GM18873 (cell line): ENCODE measurements around the gene RPS18.
"Not testable (repeated sequence)": the region's sequence is repeated elsewhere in the genome, so short reads cannot be mapped to it uniquely, and the experiment has no call there.

Source experiments
- ATAC-seq: cut with Tn5 transposase; IDR thresholded peaks from one replicate; pipeline ENCODE4 v1.9.1; 2021; ENCODE audit warnings: mild to moderate bottlenecking, moderate library complexity, moderate number of reproducible peaks; ENCODE audit not compliant: unreplicated experiment, low FRiP score

RPS18 gene

DNA sequence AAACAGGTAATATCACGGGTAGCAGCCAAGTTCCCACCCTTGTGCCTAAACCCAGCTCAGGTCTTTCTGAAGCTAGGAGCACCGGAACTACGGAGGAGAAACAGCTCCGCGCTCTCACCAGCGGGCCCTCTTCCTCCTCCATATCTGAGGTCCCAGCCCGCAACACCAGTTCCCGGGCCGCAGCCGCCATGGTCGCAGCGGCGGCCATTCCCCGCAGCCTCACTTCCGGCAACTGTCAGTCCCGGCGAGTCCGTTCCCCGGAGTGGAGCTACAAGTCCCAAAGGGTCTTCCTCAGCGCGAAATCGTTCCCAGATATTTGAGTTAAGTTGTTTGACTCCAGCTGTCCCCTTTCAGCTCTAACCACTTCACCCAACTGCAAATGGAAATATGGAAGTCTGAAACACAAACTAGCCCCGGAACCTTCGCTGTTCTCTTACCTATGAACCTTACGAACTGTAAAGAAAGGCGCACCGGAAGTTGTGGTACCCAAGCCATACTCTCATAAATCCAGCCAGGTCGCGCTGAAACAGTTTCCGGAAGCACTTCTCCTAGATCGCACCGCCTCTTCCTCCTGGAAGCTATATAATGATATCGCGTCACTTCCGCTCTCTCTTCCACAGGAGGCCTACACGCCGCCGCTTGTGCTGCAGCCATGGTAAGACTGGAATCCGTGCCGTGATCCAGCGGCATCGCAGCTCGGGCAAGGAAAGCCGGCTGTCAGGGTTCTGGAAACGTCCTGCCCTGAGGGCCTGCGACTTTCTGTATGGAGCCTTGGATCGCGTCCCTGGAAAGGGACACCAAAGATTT, at the start of gene RPS18, which contains the start of gene VPS52:
Gene RPS18, plus strand, starts transcription at position 608 of the 807 bp plus-strand sequence. Its CDS starts 45 bp downstream, at position 653.
Gene VPS52, minus strand, starts transcription at position 409 of the 807 bp plus-strand sequence. Its CDS starts 201 bp downstream, at position 208.
- ATAC-seq: peak; percentile 69

DNA sequence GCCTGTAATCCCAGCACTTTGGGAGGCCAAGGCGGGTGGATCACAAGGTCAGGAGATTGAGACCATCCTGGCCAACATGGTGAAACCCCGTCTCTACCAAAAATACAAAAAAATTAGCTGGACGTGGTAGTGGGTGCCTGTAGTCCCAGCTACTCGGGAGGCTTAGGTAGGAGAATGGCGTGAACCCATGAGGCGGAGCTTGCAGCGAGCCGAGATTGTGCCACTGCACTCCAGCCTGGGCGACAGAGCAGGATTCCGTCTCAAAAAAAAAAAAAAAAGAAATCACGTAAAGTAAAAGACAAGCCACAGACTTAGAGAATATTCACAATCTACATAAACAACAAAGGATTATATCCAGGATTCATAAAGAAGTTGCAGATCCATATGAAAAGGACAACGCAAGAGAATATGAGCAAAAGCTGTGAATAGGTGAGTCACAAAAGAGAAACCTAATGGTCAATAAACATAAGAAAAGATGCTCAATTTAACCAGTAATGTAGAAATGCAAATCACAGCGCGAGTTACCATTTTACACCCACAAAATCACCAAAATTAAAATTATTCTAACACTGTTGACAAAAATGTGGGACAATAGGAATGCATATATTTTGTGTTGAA, 45.3 kb upstream of the RPS18 start:
- not testable (repeated sequence) for ATAC-seq

DNA sequence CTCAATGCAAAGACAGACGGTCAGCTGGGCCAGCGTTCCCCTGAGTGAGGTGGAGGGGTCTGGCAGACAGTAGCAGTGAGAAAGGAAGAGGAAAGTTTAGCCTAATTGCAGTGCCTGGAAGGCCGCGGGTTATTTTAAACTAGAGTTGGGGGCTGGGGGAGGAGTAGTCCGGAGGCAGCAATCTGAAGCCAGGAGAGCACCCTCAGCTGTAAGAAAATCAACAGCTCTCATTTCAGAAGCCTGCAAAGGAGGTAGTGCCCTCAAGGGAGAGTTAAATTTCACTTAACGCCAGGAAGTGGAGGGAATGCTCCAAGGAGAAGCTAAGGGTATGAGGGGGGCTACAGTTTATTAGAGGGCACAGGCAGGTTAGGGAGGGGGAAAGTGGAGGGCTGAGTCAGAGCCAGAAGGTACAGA, 36.6 kb upstream of the RPS18 start:
- no peak for ATAC-seq

- ATAC-seq: no peak
Observed at GRCh38 chr6:33236328-33236727, 35.5 kb upstream of the RPS18 start.

- ATAC-seq: no peak
Observed at GRCh38 chr6:33236852-33237251, 35.0 kb upstream of the RPS18 start.

GRCh38 chr6:33237741-33238140, 34.1 kb upstream of the RPS18 start:
- no peak for ATAC-seq

DNA sequence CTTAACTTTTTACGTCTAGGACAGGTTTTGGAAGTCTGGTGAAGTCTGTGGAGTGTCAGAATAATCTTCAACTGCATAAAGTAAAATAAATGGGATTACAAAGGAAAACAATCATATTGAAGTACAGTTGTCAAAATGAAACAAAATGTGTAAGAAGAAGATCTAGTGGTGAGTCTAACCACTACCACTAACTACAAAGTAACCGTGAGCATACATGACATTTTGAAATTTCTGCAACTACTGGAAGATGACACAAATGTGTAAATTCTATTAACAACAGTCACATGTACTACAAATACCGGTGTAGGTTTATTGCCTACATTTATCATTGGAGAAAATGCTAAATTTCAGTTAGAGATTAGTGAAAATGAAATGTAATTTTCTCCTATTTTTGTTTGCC, 29.9 kb upstream of the RPS18 start:
- no peak for ATAC-seq

GRCh38 chr6:33243476-33243875, 28.4 kb upstream of the RPS18 start:
- no peak for ATAC-seq

DNA sequence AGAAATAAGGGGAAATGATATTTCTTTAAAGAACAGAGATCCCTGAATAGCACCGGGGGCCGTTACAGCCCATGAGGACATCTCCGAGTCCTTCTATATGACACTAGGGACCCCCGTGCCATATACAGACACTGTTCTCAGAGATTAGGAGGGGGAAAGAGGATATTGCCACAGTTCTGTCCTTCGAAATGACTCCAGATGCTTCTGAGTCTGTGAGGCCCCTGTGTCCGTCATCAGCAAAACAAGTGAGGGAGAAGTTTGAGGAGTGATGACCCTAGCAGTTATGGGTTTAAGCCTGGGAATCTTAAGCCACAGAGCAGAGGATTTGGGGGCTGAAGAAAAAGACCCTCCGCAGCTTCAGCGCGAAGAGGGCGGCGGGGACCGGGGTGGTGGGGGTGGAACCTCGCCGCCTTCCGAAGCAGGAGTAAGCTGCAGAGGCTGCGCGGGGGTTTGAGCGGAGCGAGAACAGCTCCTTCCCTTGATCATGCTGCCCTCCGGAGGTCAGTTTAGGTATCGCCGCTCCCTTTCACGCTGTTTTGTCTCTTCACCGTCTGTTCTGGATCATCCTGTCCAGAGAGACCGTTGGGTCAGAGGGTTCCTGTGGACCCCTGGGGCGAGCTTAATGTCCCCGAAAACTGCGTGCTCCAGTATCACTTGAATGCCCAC, 23.8 kb upstream of the RPS18 start:
- ATAC-seq: no peak

DNA sequence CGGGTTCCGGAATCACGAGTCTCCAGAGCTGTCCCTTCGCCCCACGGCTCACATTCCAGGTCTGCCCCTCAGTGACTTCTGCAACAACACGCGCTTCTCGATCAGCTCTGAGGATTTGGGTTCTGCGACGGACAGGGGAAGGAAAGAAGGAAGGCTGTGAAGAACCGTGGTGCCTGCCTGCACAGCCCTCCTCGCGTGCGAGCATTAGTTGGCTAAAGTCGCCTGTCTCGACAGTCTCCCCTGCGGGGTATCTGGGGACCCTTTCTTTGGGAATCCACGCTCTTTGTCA, 23.3 kb upstream of the RPS18 start:
- ATAC-seq: no peak

DNA sequence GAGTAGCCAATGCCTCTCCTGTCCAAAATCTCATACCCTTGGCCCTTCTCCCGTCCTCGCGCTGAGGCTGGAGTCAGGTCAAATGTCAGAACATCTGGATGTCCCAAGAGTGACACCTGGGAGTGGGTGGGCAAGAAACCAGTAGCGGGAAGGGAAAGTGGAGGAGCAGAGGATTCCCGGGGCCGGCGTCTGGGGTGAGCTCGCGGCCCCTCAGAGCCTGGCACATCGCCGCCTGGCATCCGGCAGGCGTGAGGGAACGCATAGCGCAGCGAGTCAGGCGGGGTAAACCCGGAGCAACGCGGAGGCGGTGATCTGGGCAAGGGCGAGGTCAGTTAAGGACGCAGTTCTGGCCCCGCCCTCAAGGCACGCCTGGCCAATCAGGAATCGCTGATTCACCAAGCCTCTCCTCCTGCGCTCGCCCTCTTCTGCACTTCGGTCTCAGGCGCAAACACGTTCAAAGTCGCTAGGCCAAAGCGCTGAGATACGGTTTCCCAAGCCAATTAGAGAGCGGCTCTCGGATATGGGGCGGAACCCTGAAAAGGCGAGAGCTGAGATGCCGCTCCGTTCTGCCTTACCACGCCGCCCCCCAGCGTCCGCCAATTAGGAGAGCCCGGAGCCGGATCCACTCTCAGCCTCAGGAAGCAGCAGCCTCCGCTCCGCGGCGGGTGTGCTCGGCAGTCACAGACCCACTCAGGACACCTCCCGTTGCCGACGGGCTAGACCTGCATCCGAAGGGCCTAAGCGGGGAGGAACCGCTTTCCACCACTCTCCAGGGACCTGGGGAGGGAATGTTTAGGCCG, 22.7 kb upstream of the RPS18 start:
- ATAC-seq: peak; percentile 89

- ATAC-seq: no peak
Observed at GRCh38 chr6:33249732-33250630, 21.9 kb upstream of the RPS18 start.

- ATAC-seq: no peak
Observed at GRCh38 chr6:33250731-33251130, 21.1 kb upstream of the RPS18 start.

GRCh38 chr6:33251395-33252012, 20.4 kb upstream of the RPS18 start:
- ATAC-seq: no peak

DNA sequence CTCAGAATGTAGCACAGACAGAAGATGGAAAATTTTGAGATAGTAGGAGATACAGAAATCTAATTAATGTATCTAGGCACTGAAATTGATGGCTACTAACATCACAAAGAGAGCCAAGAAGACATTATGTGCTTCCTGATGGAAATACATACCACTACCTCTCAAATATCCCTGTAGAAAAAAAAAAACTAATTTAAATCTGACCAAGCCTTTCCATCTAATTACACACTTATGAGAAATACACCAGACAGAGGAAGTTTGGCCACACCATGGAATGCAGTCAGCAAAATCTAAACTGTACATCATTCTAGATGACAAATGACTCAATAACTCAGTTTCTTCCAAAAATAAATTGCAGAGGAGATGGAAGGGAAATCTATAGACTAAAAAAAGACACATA, 19.1 kb upstream of the RPS18 start:
- ATAC-seq: no peak

GRCh38 chr6:33254591-33254990, 17.3 kb upstream of the RPS18 start:
- ATAC-seq: no peak

GRCh38 chr6:33259032-33259431, 12.8 kb upstream of the RPS18 start:
- no peak for ATAC-seq

DNA sequence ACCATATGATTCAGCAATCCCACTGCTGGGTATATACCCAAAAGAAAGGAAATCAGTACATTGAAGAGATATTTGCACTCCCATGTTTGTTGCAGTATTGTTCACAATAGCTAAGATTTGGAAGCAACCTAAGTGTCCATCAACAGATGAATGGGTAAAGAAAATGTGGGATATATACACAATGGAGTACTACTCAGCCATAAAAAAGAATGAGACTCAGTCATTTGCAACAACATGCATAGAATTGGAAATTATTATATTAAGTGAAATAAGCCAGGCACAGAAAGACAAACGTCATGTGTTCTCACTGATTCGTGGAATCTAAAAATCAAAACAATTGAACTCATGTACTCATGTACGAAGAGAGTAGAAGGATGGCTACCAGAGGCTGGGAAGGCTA, 9.4 kb upstream of the RPS18 start:
- not testable (repeated sequence) for ATAC-seq

DNA sequence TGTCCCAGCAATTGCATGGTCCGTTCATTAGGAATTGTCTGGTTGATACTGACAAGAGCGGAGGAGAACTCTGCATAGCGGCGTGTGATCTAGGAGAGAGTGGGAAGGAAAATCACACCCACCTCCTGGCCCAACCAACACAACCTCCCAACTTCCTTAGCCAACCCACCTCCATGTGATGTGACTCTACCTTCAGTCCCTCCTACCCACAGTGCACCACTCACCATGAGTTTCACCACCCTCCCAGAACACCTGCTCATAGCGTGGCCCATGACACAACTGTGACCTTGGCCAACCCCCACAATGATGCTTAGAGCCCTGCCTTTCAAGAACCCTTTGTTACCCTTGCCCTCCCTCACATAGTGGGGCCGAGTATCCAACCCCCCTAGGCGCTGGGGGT, 7.9 kb upstream of the RPS18 start:
- ATAC-seq: no peak
